IPS-18c (cell line): ENCODE results near the gene DAZAP1.
A peak's percentile ranks its signal among the peaks of the same experiment; 100 is the strongest.

Experiments used
- H3K4me3 ChIP-seq: 2 replicates; pipeline ENCODE4 v1.7.0; 2013; ENCODE audit warnings: low read depth, mild to moderate bottlenecking, low read length, moderate library complexity; ENCODE audit not compliant: insufficient read depth
- H3K9me3 ChIP-seq: one replicate; pipeline ENCODE4 v1.6.1; 2013; ENCODE audit warnings: mild to moderate bottlenecking, low read length, moderate library complexity; ENCODE audit not compliant: control insufficient read depth, insufficient read depth

Gene DAZAP1

GRCh38 chr19:1440418-1440801, 33.0 kb downstream of the DAZAP1 start:
- H3K4me3 ChIP-seq: no peak overlapping the region
- H3K9me3 ChIP-seq: no peaks in the 10 kb centered on the region

DNA sequence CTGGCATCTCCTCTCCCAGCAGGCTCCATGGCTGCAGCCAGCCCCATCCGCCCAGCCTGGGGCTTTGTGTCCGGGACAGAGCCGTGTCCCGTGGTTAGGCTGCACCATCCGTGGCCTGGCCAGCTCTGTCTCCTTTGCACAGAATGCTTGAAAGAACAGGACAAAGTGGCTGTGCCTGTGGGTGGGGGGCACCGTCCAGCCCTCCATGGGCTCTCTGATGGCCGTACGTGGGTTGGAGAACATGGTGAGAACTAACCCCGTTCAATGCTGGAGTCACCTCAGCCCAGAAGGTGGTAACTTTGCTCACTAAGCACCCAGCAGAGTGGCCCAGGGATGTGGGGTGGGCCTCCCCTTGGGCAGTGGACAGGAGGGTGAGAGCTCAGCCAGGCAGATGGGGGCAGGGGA, 33.6 kb downstream of the DAZAP1 start:
- Histone ChIP-seq H3K4me3 (no peak overlapping the region), H3K9me3 (peaks cover 2% of the 10 kb centered on the region)

DNA sequence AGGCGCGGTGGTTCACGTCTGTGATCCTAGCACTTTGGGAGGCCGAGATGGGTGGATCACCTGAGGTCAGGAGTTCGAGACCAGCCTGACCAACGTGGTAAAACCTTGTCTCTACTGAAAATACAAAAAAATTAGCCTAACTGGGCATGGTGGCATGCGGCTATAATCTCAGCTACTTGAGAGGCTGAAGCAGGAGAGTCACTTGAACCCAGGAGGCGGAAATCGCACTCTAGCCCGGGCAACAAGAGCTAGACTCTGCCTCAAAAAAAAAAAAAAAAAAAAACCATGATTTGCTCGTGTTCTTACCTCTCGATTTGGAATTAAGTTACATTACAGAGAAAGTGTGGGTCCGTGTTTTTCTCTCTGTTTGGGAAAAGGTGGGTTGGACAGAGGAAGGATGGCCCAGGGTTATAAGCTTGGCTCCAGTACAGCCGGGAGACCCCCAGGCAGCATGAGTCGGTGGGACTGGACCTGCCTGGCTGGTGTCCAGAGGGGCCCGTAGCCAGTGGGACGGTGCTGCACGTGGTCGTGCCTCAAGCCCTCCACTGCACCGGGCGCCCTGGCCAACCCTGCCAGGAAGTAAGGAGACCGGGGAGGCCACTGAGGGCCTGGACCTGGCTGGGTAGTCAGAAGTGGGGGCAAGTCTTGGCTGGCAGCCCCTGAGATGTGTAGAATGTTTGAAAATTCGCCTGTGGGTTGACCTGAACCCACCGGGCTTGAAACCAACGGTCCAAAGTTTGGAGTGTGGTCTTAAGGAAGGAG, 34.5 kb downstream of the DAZAP1 start:
- Histone ChIP-seq H3K9me3 (peaks cover 2% of the 10 kb centered on the region), H3K4me3 (no peak overlapping the region)

DNA sequence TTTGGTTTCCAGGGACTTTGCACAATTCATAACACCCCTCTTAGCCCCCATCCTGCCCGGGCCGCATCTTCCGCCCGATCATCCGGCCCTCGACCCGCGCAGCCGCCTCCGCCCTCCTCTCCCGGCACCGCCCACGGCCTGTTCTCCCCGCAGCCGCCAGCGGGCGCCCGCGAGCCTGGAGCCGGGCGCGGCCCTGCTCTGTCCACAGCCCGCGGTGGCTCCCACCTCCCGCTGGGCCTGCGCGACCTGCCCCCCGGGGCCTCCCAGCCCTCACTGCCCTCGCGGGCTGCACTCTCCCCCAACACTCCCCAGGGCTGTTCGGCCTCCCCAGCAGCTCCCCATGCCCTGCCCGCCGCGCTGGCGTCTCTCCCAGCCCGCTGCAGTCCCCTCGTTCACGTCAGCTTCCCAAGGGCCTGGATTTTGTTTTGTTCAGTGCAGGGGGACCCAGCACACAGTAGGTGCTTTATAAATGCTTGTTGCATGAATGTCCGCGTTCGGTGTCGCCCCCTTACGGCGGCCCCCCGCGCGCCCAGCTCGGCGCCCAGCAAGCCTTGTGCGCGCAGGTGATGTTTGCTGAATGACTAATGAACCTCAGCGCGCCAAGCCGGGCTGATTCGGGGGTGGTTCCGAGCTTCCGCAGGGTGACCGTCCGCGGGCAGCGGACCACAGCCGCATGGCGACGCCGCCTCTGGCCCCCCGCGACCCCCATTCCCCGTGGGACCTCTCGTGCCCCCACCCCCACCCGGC, 38.0 kb downstream of the DAZAP1 start:
- peak overlapping the region; percentile 53 for H3K4me3 ChIP-seq
- peaks cover 2% of the 10 kb centered on the region for H3K9me3 ChIP-seq

DNA sequence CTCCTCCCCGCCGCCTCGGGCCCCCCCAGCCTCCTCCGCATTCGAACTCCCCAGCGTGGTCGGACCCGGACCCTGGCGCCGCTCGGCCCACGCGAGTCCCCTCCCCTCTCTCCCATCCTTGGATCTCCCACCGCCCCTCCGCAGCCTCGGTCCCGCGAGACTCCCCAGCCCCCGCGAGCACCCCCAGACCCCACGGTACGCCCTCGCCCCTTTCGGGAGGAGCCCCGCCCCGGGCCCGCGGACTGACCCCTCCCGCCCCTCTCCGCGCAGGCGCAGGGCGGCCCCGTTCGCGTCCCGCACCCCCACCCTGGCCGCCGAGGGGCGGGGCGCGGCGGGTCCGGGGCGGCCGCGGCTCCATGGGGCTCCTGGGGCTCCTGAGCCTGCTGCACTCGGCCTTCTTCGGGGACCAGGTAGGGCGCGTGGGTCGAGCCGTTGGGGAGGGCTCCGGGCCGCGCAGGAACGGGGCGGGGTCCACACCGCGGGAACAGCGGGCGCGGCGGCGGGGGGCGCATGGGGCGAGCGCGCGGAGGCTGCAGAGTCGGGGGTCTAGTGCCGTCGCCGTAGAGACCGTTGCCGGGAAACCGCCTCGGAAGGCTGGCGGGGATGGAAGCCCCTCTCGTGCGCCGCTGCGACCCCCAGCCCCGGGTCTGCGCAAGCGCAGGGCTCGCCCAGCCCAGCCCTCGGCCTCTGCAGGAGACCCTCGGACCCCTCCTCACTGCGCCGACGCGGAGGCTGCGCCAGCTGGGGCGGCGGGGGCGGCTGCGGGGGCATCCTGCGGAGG, 38.7 kb downstream of the DAZAP1 start:
- peaks cover 2% of the 10 kb centered on the region for H3K9me3 ChIP-seq
- H3K4me3 ChIP-seq: peak overlapping the region; percentile 52

DNA sequence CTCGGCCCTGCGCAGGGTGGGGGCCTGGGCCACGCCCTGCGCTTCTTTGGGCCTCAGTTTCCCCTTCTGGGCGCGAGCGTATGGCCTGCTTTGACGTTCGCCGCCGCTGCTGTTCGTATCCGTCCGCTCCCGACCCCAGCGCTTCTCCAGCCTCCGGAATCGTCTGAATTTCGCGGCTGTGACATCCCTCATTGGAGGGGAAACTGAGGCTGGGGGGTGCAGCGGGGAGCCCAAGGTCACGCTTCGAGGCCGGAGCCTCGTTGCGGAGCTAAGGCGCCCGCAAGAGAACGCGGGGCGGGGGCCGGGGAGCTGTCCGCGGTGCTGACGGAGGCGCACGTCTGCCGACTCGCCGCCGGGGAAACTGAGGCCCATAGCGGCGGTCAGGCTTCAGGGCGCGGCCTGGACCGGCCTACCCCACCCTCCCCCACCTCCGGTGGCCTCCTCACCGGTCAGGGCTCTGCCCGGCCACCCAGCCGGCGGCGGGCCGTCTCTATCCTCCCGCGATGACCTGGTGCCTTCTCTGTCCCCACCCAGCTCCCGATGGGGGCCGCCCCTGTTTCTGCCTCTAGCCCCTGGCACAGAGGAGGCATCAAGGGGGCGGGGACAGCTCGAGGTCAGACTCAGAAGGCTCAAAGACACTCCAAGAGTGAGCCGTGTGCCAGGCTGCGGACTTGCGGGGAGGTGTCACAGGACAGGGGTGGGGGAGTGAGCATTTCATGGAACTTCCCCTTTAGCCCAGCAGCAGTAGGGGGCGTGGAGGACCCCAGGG, 39.5 kb downstream of the DAZAP1 start:
- H3K4me3 ChIP-seq: peak overlapping the region; percentile 52; the same call in 1 of the 2 replicates
- H3K9me3 ChIP-seq: peaks cover 2% of the 10 kb centered on the region

- no peak overlapping the region for H3K4me3 ChIP-seq
- H3K9me3 ChIP-seq: peaks cover 2% of the 10 kb centered on the region
These were observed 40.1 kb downstream of the DAZAP1 start for GRCh38 chr19:1447504-1447903.

- H3K4me3 ChIP-seq: no peak overlapping the region
- H3K9me3 ChIP-seq: peaks cover 2% of the 10 kb centered on the region
These were observed 40.6 kb downstream of the DAZAP1 start for GRCh38 chr19:1447944-1448343.

DNA sequence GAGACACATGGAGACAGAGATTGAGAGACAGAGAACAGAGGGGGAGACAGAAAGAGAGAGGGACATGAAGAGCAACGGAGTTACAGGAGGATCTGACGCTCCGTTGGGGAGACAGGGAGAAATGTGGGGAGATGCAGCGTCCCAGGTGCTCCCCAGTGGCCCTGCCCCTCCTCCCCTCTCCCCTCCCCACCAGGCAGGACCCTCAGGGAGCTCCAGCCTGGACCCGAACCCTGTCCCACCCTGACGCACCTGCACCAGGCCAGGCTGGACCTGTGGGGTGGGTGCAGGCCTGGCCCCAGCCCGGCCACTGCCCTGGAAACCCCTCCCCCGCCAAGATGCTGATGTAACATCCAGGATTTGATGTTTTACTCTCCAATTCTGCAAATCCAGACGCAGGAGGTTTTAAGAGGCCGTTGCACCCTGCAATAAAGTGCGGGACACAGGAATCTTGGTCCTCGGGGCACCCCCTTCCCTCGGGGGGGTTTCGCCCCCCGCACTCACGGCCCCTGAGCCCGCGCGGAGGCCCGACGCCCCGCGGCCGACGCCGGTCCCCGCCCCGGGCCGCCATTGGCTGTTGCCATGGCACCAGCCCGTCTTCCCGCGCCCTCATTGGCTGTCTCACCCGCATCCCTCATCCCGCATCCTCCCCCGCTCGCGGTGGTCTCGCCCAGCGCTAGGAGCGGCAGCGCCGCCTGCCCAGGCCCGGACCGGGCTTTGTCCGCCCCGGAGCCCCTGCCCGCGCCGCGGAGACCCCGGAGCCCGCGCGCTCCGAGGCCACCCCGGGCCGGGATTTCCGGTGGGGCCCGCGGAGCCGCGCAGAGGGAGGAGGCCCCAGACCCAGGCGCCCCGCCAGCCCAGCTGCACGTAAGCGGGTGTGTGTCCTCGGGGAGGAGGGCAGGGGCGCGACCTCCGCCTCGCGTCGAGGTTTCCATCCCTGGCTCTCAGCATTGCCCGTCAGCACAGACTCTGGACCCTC, 42.4 kb downstream of the DAZAP1 start, which contains the start of gene APC2:
Gene APC2, plus strand, starts transcription at position 655 of the 976 bp plus-strand sequence. CDS start 2,881 bp downstream, outside the sequence.
- Histone ChIP-seq H3K4me3 (no peak within 1 kb of the TSS; the same call in 1 of the 2 replicates), H3K9me3 (peaks cover 2% of the 10 kb centered on the region)

- no peak overlapping the region for H3K4me3 ChIP-seq
These were observed 43.6 kb downstream of the DAZAP1 start for GRCh38 chr19:1450735-1451731.

DNA sequence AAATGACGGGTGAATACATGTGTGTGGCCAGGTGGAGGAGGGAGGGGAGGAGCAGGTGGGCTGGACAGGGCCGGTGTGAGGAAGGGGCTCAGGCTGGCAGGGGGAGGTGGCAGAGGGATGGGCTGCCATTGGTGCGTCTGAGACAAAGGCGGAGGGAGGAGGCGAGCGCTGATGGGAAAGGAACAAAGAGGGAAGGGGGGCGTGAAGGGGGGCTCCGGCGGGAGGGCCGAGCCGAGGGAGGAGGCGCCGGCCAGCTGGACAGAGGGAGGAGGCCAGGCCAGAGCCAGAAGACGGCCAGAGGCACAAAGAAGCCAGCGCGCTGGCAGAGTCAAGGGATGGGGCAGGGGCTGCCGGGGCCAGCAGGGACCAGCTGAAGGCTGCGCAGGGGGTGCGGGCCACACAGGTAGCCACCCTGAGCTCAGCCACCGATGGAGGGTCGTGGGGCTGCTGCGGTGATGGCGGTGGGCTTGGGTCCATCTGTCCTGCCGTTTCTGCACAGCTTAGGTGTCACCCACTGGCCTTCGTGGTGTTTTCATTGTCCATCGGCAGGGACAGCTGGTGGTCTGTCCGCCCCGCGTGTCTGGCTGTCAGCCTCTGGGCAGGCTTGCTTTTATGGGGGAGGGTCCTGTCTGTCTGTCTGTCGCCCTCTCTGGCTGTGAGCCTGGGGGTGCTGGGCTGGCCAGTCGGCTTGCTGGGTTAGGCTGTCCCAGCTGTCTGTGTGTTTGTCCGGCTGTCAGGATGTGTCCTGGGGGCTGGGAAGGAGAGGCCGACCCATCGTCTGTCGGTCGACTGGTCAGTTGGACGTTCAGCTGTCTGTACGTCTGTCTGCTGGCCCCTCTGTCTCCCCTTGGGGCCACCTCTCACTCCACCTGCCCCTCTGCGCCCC, 44.8 kb downstream of the DAZAP1 start:
- no peak overlapping the region for H3K4me3 ChIP-seq
- peaks cover 2% of the 10 kb centered on the region for H3K9me3 ChIP-seq

More at GRCh38 chr19:1450735-1451731, 43.6 kb downstream of the DAZAP1 start:
- H3K9me3 ChIP-seq: peaks cover 2% of the 10 kb centered on the region

DNA sequence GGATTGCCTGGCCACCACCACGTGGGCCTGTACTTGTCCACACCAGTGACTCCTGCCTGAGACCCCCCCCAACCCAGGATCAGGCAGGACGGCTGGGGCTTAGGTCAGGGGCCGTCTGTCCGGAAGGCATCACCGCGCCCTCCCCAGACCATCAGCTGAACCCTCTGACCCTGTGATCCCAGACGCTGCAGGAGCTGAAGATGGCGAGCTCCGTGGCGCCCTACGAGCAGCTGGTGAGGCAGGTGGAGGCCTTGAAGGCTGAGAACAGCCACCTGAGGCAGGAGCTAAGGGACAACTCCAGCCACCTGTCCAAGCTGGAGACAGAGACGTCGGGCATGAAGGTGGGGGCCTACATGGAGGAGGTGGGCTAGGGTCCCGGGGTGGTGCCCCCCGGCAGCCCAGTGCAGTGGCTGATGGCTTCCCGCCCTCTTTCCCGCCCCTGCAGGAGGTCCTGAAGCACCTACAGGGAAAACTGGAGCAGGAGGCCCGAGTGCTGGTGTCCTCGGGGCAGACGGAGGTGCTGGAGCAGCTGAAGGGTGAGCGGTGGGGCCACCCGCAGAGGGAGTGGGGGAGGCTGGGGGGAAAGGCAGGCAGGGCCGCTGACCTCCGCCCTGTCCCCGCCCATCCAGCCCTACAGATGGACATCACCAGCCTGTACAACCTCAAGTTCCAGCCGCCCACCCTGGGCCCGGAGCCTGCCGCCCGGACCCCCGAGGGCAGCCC, 45.6 kb downstream of the DAZAP1 start:
- Histone ChIP-seq H3K4me3 (no peak overlapping the region), H3K9me3 (peaks cover 2% of the 10 kb centered on the region)

- no peak overlapping the region for H3K4me3 ChIP-seq
- H3K9me3 ChIP-seq: peaks cover 2% of the 10 kb centered on the region
These were observed 46.4 kb downstream of the DAZAP1 start for GRCh38 chr19:1453525-1454364.
